ENCODE results near the gene POU2F1.

DNA sequence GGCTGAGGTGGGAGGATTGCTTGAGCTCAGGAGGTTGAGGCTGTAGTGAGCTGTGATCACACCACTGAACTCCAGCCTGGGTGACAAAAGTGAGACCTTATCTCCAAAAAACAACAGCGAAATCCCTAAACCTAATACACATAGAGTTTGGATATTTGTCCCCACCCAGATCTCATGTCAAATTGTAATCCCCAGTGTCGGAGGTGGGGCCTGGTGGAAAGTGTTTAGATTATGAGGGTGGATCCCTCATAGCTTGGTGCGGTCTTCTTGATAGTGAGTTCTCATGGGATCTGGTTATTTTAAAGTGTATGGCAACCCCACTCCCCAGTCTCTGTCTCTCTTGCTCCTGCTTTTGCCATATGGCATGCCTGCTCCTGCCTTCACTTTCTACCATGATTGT, 94.0 kb downstream of the POU2F1 start:
- TF ChIP-seq, protein P1, sequence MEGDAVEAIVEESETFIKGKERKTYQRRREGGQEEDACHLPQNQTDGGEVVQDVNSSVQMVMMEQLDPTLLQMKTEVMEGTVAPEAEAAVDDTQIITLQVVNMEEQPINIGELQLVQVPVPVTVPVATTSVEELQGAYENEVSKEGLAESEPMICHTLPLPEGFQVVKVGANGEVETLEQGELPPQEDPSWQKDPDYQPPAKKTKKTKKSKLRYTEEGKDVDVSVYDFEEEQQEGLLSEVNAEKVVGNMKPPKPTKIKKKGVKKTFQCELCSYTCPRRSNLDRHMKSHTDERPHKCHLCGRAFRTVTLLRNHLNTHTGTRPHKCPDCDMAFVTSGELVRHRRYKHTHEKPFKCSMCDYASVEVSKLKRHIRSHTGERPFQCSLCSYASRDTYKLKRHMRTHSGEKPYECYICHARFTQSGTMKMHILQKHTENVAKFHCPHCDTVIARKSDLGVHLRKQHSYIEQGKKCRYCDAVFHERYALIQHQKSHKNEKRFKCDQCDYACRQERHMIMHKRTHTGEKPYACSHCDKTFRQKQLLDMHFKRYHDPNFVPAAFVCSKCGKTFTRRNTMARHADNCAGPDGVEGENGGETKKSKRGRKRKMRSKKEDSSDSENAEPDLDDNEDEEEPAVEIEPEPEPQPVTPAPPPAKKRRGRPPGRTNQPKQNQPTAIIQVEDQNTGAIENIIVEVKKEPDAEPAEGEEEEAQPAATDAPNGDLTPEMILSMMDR (conservative IDR thresholded peaks at IDR 0.05; ENCODE audit: low read depth, low read length): no peak
- no peak for TF ChIP-seq EZH2 (IDR thresholded peaks at IDR 0.05; ENCODE audit: borderline replicate concordance, low read depth, low read length, poor library complexity, severe bottlenecking)
